Upper lobe of left lung (tissue), 6 donors: ENCODE measurements around the gene PRRT4. TPM values are rescaled to one million over a fixed set of nuclear protein-coding genes. Genes with fewer than 3 reads are reported as not detected.

Experiments
- ATAC-seq, 2 donors: fragments of 200-7000 bp; cut with Tn5 transposase; one replicate each; pipeline ENCODE4 v1.9.1; 2022; ENCODE audit warnings: mild to moderate bottlenecking in 2 of 2, moderate library complexity in 2 of 2; ENCODE audit not compliant: low FRiP score in 2 of 2
- DNase-seq, 2 donors: peaks; one replicate each; pipeline ENCODE4 v3.0.0-alpha.2; 2019 to 2020
- H3K27ac ChIP-seq, 4 donors: fragments of 200-600 bp; sonication (generic); one replicate each; pipeline ENCODE4 v1.5.1; 2016 to 2019
- H3K27me3 ChIP-seq, 4 donors: fragments of 200-600 bp; sonication (generic); one replicate each; pipeline ENCODE4 v1.5.1; 2017 to 2019
- H3K36me3 ChIP-seq, 4 donors: fragments of 200-600 bp; sonication (generic); one replicate each; pipeline ENCODE4 v1.5.1; 2016 to 2019
- H3K4me1 ChIP-seq, 4 donors: fragments of 200-600 bp; sonication (generic); one replicate each; pipeline ENCODE4 v1.5.1; 2018 to 2019
- H3K4me3 ChIP-seq, 4 donors: fragments of 200-600 bp; sonication (generic); one replicate each; pipeline ENCODE4 v1.5.1; 2017 to 2019; ENCODE audit warnings: mild to moderate bottlenecking in 2 of 4, moderate library complexity in 1 of 4
- H3K9me3 ChIP-seq, 4 donors: fragments of 200-600 bp; sonication (generic); one replicate each; pipeline ENCODE4 v1.5.1; 2018 to 2019
- CTCF ChIP-seq, 6 experiments: fragments of 450-650 bp in 4 of 6; fragments of 200-600 bp in 2 of 6; sonication (generic) in 2 of 6; IDR thresholded peaks; one replicate each; pipeline ENCODE4 v1.5.1; 2016 to 2019; ENCODE audit warnings: antibody characterized with exemption in 6 of 6
- EP300 ChIP-seq, 4 donors: sonication (generic); formaldehyde crosslinking; IDR thresholded peaks; one replicate each; pipeline ENCODE4 v1.5.1; 2017; ENCODE audit warnings: antibody characterized with exemption in 4 of 4, control low read depth in 2 of 4
- POLR2A ChIP-seq, 4 donors: fragments of 450-650 bp; IDR thresholded peaks; one replicate each; pipeline ENCODE4 v1.5.1; 2016 to 2017; ENCODE audit warnings: antibody characterized with exemption in 4 of 4, mild to moderate bottlenecking in 2 of 4
- POLR2AphosphoS5 ChIP-seq, 2 donors: sonication (generic); formaldehyde crosslinking; IDR thresholded peaks; one replicate each; pipeline ENCODE4 v1.5.1; 2017; ENCODE audit warnings: antibody characterized with exemption in 2 of 2
- WGBS, 2 donors: methylation state at CpG; one replicate each; pipeline ENCODE4 v1.1.5; 2017 to 2018; 5-methylcytosine and 5-hydroxymethylcytosine counted together
- total RNA-seq, 6 donors: library from RNA; depleted of rRNA in 4 of 6; stranded (reverse); fragments of >200 nt in 4 of 6; gene quantifications; one replicate each; pipeline versions ENCODE4 v1.1.0 to v1.2.1, GENCODE V29; 2016 to 2021
- donor health status: DM: no; HTN: no; CAD: no; lungs with moderate emphysema.
- donor health status: DM: no; HTN: yes; CAD: no; lungs with severe emphysema.

Gene PRRT4
- total RNA-seq, 6 donors from 2014 or later: 0.30 to 10.5 (median 0.91) TPM

- TF ChIP-seq POLR2AphosphoS5 (IDR thresholded peaks at IDR 0.05) (no peak), EP300 (IDR thresholded peaks at IDR 0.05) (no peak), POLR2A (IDR thresholded peaks at IDR 0.05) (no peak), CTCF (IDR thresholded peaks at IDR 0.05) (no peak)
- peak overlapping the region in 3 of 4 donors; percentile 21 to 39 (median 39) for H3K4me3 ChIP-seq
- H3K9me3 ChIP-seq: no peaks in the 10 kb centered on the region
- DNase-seq (peak in 1 of 2 donors; percentile 86), ATAC-seq (peak in 1 of 2 donors; percentile 30)
- H3K4me1 ChIP-seq: peaks cover 10 to 17% (median 12%) of the 10 kb centered on the region in 4 donors
- peaks cover 0 to 19% (median 10%) of the 10 kb centered on the region in 4 donors for H3K27me3 ChIP-seq
- no peak overlapping the region for H3K27ac ChIP-seq
- H3K36me3 ChIP-seq: no peaks in the 10 kb centered on the region
- WGBS, 2 donors: 13 to 24% methylated on average over 16 to 19 of the region's 97 CpGs
These were observed 10.0 kb downstream of the PRRT4 start for GRCh38 chr7:128351296-128352152.

- Histone ChIP-seq H3K27me3 (peaks cover 0 to 19% (median 10%) of the 10 kb centered on the region in 4 donors), H3K27ac (no peak overlapping the region), H3K4me1 (peaks cover 10 to 17% (median 12%) of the 10 kb centered on the region in 4 donors), H3K4me3 (no peak overlapping the region), H3K9me3 (no peaks in the 10 kb centered on the region), H3K36me3 (no peaks in the 10 kb centered on the region)
- DNase-seq: peak in 1 of 2 donors; percentile 64
- ATAC-seq: peak in 1 of 2 donors; percentile 7
- TF ChIP-seq POLR2A (IDR thresholded peaks at IDR 0.05) (no peak), POLR2AphosphoS5 (IDR thresholded peaks at IDR 0.05) (no peak), CTCF (IDR thresholded peaks at IDR 0.05) (no peak), EP300 (IDR thresholded peaks at IDR 0.05) (no peak)
- WGBS, 2 donors: 78 to 84% methylated on average over 20 to 24 of the region's 35 CpGs
These were observed 10.7 kb downstream of the PRRT4 start for GRCh38 chr7:128350708-128351295.

- Histone ChIP-seq H3K27me3 (peaks cover 0 to 19% (median 10%) of the 10 kb centered on the region in 4 donors), H3K27ac (no peak overlapping the region), H3K4me3 (no peak overlapping the region), H3K36me3 (no peaks in the 10 kb centered on the region), H3K4me1 (peaks cover 10 to 17% (median 12%) of the 10 kb centered on the region in 4 donors), H3K9me3 (no peaks in the 10 kb centered on the region)
- DNase-seq: no peak
- TF ChIP-seq POLR2AphosphoS5 (IDR thresholded peaks at IDR 0.05) (no peak), EP300 (IDR thresholded peaks at IDR 0.05) (no peak), CTCF (IDR thresholded peaks at IDR 0.05) (no peak), POLR2A (IDR thresholded peaks at IDR 0.05) (no peak)
- WGBS, 2 donors: 33 to 78% methylated on average over 3 to 4 of the region's 4 CpGs
- no peak for ATAC-seq
These were observed 12.0 kb downstream of the PRRT4 start for GRCh38 chr7:128349466-128349825.

DNA sequence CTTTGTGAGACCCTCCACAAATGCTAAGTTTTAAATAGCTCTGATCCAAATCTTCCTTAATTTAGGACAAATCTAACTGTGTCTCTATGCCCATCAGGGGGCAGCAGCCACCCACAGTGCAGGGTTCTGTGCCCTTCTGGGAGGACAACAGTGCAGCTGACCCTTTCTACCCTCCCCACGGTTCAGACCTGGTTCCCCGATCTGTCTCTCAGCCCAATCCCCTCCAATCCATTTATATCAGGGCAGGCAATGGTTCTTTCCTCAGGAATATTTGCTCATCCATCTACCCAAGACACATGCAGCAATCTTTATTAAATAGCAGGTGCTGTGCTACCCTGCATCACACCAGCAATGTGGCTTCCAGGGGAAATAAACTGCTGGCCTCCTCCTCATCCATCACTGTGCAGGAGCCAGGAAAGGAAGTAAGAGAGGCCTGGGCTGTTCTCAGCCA is 13.8 kb downstream of the PRRT4 start:
- Histone ChIP-seq H3K4me3 (no peak overlapping the region), H3K27me3 (peaks cover 0 to 19% (median 10%) of the 10 kb centered on the region in 4 donors), H3K27ac (no peak overlapping the region), H3K9me3 (no peaks in the 10 kb centered on the region), H3K4me1 (peaks cover 14 to 26% (median 19%) of the 10 kb centered on the region in 4 donors), H3K36me3 (no peaks in the 10 kb centered on the region)
- TF ChIP-seq EP300 (IDR thresholded peaks at IDR 0.05): no peak
- TF ChIP-seq POLR2AphosphoS5 (IDR thresholded peaks at IDR 0.05): no peak
- TF ChIP-seq CTCF (IDR thresholded peaks at IDR 0.05): peak in 5 of 6 experiments; percentile 20 to 60 (median 34)
- no peak for TF ChIP-seq POLR2A (IDR thresholded peaks at IDR 0.05)
- ATAC-seq (peak in 1 of 2 donors; percentile 40), DNase-seq (peak in 1 of 2 donors; percentile 47)
- WGBS, 2 donors: 0 to 3% methylated on average over 2 of the region's 2 CpGs
